Activated T-helper 1 cell treated with Interleukin-2 at 50 U/mL for 16 hours (primary cell): Measurements from ENCODE around the gene NFS1.
A peak's percentile ranks its signal among the peaks of the same experiment; 100 is the strongest.

ENCODE experiments used
- DNase-seq: peaks from one replicate; pipeline ENCODE4 v3.0.0-alpha.2; 2020; ENCODE audit warnings: low read depth

Gene NFS1

DNA sequence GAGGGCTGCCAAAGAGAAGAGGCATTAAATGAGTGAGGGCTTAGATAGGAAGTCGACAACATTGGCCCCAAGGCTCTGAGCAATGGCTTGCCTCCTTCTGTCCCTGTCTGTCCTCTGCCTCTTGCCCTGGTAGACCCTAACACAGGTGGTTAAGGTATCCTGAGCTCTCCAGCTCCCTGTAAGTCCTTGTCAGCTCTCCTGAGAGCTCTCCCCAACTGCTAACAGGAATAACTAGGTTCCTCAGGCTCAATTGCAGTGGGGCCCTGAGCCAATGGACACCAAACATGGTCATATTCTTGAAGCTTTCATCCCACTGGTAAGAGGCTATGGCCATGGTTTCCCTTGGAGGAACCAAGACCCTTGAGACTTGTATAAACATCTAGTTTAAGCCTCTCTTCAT is 29.5 kb downstream of the NFS1 start:
- DNase-seq, result no peak

DNA sequence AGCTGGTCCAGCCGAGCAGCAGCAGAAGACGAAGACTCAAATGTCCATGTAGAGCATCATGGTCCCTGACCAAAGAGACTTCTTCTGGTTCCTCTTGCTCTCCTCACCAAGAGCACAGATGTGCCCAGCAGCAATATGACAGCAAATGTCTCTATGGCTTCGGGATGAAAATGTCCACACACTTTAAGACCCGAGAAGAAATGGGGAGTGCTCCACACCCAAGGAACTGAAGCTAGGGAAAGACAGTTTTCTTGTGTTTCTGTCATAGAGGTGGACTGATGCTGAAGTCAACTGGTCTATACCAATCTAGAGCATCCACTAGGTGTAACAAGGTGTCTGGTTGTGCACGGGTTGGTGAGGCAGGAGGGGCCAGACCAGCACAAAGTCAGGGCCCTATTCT is 29.9 kb downstream of the NFS1 start:
- no peak for DNase-seq

DNA sequence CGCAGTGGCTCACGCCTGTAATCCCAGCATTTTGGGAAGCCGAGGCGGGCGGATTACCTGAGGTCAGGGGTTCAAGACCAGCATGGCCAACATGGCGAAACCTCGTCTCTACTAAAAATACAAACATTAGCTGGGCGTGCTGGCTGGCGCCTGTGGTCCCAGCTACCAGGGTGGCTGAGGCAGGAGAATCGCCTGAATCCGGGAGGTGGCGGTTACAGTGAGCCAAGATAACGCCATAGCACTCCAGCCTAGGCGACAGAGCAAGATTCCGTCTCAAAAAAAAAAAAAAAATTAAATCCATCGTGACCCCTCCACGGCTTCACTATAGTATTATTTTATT is 33.2 kb downstream of the NFS1 start:
- DNase-seq, result no peak

DNA sequence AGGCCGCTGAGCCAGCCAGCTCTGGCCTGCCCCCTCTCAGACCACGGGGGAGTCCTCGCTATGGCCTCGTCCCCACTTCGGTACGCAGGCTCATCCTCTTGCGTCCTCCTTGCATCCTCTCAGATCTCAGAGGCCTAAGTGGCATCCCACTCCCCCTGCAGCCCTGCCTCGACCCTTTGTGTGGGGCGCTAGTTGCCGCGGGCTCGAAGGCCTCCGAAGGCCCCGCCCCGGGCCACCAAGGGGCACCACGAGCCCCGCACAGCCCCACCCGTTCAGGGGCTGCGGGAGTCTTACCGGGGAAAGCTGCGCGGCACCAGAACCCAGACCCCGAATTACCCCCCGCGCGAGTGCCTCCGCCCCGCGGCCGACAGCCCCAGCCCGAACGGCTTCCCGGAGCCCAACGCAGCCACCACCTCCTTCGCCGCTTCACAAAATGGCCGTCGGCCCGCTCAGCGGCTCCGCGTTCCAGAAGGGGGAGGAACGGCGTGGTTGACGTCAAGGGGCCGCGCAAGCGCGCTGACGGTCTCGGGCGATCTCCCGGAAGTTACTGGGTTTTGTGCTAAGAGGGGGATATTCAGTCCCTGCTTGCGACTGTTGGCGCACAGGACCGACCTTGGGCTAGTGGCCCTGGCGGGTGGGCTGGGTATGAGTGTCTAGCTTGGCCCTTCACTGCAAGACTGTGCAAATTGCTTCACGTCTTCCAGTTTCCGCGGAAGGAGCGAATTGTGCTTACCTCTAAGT is 34.5 kb downstream of the NFS1 start, which contains the start of the genes CPNE1 and RBM12:
TSS of gene CPNE1 (minus strand) at position 435 of the 741 bp plus-strand sequence. CDS start 31,977 bp downstream, outside the sequence.
TSS of gene RBM12 (minus strand) at position 435 of the 741 bp plus-strand sequence. CDS start 9,578 bp downstream, outside the sequence.
- peak; percentile 90 for DNase-seq

DNA sequence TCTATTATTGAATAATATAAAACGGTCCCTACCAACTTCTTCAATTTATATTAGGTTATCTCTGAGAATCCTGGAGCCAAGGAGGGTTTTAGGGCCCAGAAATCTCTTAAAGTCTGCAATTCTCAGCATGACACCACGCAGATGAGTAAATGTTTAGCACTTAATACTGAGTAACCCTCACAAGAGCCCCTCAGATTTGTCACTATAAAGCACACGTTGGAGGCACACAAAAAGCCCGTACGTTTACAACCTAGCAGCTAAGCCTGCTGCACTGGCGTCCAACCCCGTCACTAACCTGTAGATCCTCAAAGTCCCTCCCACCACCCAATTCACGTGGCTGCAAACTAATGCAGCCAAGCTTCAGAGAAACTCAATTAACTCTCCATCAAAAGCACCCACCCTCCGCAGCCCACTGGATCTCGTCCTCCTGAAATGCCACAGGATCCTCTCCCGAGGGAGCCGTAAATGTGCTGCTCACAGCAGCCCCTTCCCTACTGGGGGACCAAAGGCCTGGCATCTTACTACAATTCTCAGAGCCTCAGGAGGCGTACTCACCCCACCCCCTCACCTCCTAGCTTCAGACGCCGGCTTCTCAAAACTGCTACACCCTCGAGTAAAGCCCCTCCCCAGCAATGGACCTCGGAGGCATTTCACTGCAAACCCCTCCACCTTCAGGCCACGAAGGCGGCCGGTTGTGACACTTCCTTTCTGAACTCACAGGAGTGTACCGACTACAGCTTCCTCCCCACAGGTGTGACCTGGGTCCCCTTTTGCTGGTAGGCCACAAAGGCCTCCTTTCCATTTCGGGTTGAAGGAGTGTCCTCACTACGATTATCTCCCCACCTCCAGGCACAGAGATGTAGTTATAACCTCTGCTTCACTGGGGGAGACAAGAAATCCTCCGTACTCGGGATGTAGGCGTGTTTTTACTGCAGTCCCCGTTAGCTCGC is 35.4 kb downstream of the NFS1 start:
- DNase-seq, result peak; percentile 46

DNA sequence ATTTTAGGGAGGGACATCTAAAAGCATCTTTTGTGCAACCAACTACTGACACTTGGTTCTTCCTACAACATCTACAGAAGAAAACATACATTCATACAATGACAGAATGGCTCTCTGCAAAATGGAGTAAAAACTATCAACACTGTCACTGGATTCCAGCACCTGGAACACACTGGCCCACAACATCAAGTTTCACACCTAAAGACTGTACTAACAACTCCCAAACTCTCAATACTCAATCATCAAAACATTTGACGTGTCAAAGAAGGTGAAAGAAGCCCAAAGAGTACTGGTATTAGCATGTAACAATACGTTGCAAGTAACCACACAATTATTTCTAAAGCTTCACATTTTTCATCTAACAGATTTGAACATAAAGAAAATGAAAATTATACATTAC is 36.6 kb downstream of the NFS1 start:
- no peak for DNase-seq

DNA sequence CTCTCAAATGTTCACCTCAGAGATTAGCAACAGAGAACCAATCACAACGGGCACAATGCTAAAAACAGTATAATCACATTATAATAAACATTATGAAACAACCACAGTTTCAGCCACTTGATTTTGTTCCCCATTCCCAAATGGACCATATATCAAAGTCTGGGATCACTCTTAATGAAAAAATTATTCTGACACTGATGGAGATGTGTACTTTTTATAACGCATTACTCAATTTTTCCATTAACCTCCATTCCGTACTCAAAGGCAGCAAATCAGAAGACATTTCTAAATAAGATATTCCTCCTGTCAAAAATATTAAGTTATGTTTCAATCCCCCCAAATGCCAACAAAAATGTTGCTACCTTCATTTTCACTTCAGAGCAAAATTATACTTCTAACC is 37.2 kb downstream of the NFS1 start:
- no peak for DNase-seq

DNA sequence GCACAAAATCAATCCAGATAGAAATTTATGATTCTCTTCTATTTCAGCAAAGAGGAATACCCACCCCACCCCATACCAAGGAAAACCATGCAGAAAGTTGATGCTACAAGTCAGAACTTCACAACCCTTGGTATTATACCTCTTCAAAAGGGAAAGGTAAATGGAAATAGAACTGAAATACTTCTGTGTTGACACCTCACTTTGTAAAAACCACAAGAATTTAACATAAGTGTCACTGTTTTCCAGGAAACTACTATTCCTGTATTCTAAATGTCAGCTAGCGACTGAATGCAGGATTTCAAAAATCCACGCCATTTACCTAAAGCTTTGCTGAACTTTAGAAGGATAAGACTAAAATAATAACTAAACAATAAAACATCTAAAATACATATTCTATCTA is 38.1 kb downstream of the NFS1 start:
- no peak for DNase-seq

DNA sequence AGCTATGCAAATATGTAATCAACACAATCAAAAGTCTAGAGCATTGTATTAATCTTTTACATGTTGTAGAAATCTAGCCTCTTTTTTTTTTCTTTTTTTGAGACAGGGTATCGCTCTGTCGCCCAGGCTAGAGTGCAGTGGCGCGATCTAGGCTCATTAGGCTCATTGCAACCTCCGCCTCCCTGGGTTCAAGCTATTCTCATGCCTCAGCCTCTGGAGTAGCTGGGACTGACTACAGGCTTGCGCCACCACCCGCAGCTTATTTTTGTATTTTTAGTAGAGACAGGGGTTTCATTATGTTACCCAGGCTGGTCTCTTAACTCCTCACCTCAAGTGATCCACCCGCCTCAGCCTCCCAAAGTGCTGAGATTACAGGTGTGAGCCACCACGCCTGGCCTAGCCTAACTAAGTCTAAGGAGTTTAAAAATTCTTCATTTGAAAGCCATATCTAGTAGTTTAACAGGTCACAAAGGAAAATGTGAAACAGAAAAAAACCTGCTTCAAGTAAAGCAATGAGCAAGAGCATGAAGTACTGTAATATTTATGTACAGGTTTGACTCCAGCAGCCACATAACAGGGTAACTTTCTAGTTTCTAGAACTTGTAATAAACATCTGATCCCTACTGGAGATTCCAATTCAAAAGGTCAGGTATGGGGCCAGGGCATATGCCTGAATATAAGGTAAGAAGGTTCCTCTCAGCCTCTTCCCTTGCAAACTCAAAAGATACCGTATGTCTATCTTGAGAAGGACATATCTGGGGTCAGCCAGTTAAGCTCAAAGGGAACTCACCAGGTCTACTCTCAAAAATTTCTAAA is 38.8 kb downstream of the NFS1 start:
- no peak for DNase-seq

DNA sequence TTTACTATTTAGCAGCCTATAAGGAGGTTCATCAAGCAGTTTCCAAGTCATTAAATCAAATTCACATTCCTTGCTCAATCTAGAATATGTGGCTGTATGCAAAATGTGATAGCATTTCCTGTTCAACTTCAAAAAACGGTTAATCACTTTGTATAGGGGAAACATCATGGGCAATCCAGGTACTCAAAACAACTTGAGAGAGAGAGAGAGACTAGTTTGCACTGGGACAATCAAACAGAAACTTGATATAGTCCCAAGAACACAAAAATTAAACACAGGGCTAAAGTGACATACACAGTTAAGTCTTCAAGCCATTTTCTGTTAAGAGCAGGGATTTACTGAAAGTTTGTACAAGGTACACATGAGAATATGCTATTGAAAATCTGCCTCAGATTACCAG is 41.9 kb downstream of the NFS1 start:
- DNase-seq, result no peak

DNA sequence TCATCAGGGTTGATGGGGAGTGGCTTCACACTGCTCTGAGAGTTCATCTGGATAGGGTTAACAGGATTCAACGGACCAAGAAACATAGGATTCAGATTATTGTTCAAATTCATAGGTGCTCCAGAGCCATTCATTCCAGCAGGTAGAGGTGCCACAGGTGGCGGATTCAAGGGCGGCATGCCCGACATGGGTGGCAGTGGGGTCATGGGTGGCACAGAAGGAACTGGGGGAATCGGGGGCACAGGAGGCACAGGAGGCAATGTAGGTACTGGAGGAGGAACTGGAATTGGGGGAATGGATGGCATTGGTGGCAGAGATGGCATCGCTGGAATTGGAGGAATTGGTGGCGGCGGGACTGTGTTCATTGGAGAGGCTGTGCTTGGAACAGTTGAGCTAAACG is 44.7 kb downstream of the NFS1 start:
- DNase-seq, result no peak

DNA sequence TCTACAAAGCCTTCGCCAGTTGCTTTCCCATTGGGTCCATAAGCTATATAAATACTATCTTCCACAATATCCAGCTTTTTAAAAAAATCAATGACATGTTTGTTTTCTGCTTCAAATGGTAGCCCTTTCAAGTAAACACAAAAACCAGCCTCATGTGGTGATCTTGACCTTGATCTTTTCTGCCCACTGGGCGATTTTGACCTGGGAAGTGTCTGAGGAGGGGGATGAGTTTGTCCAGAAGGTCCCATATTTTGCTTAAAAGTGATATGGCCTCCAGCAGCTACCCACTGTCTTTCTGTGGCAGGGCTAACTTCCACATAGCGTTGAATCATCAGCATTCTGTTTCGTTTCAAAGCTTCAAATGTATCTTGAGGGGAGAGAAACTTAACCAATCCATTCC is 45.3 kb downstream of the NFS1 start:
- no peak for DNase-seq

DNA sequence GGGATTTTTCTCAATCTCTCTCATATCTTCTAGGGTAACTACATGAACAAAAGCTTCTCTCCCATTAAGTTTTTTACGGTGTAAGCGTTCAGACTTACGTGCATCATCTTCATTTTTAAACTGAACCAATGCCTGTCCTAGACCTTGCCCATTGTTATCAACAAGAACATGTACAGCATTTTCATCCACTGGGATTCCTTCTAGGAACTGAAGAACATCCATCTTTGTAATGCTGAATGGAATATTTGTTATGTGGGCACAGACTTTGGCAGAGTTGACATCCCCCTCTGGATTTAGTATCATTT is 45.8 kb downstream of the NFS1 start:
- no peak for DNase-seq

DNA sequence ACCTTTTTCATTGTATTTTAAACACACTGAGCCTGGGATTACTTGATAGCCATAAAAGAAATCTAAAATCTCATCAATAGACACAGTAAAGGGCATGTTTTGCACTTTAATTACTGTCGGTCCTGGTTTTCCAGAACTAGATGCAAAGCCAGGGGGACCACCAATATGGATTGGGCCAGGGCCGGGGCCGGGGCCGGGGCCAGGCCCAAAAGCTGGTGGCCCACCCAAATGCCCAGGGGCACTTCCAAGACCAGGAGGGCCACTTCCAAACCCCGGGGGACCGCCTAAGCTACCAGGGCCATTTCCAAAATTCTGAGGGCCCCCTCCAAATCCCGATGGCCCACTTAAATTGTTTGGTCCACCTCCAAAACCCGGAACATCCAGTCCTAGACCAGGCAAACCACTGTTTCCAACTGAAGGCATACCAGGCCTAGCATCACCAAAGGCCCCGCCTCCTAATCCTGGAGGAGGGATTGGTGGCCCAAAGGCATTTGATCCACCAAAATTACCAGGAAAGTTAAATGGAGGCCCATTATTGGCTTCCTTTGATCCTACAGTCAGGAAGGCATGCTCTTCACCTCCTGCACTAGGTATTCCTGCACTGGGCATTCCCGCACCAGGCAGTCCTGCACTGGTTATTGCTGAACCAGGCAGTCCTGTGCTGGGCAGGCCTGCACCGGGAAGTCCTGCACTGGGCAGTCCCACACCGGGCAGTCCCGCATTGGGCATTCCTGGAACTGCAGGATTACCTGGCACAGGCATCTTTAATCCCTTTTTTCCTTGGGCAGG is 46.3 kb downstream of the NFS1 start:
- no peak for DNase-seq

DNA sequence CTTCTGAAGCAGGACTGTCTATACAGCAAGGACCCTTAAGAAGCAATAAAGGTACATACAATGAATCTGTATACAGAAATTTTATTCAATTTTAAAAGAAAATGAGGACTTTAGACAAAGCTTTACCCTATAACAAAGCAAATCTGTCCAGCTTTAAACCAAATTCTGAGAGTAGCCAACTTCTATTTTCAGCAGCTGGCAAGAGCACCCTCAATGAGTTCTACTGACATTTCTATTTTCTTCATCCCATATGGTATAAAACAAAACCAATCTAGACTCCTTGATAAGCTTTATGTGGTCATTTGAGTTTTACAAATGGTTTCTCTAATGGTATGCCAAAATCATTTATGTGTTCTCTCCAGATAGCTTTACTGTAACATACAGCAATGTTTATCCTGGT is 47.2 kb downstream of the NFS1 start:
- DNase-seq, result no peak

DNA sequence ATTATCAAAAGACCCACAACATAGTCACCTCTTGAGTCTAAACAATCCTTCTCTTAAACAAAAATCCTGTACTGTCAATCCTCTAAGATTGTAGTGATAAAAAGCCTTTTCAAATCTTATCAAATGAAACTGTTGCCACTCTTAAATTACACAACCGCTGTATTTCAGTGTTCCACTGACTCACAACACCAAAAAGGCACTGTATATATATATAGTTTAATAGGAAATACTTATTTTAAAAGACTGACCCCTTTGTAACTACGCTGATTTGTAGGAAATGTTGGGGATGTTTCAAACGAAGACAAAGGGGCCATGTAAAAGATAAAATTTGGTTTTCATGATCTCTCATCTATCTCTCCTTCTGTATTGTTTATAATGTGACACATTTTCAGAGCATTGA is 48.5 kb downstream of the NFS1 start:
- no peak for DNase-seq

DNA sequence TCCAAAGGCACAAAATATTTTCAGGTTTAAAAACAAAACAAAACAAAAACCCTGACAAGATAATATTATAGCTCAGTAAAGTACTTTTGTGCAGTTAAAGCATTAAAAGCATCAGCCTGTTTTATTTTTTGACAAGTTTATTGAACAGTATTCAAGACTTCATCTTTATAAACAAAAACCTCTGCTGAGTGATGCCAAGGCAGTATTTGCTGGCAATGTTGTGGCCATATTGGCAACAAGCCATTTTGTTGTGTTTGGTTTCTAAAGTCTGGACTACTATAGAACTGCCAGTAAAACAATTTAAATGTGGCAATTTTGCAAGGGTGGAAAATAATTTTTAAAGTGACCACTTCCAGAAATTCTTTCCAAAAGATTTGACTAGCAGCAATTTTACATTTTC is 50.3 kb downstream of the NFS1 start:
- no peak for DNase-seq

DNA sequence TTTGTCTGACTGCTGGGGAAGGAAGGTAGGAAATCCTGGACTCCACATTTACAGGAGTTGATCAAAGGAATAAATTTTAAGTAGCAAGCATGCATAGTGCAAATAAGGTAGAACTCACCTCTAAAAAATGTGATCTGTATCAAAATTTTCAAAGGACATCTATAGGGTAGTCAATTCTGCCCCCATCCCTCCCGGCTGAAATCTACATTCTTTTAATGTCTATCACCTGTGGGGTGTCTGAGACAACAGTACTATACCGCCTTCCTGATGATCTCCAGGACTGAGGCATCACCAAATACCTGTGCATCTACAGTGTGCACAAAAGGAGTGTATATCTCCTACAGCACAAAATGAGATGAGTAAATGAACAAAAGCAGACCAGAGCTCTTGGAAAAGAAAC is 54.3 kb downstream of the NFS1 start:
- DNase-seq, result no peak

DNA sequence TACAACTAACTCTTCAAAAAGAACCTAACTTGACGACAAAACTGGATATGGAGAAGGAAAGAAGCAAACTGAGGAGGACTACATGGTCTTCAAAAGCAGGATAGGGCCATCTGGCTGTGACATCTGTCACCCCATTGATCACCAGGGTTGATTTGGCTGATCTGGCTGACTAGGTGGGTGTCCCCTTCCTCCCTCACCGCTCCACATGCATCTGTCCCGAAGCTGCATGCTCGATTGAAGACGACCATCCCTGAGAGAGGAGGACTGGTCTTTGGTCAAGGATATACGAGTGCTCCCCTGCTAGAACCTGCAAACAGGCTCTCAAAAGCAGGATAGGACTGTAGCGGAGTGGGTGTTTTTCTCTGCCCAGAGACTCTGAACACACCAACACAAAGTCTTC is 56.1 kb downstream of the NFS1 start:
- no peak for DNase-seq

DNA sequence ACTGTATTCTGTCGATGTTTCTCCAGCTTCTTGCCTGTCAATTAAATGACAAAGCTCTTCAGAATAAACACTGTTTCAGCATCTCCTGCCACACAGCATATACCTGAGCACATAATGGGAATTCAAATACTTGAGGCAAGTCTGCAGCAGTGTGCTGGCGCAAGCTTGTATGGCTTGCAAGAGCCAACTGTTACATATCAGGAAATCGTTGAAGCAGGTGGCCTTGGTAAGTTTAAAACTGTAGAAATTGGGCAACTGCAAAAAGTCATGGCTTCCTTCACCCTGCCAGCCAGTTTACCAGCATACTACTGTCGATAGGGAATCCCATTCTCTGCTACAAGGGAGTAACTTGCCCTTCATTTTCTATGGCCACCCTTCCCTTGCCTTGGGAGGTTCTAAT is 57.4 kb downstream of the NFS1 start:
- DNase-seq, result no peak

DNA sequence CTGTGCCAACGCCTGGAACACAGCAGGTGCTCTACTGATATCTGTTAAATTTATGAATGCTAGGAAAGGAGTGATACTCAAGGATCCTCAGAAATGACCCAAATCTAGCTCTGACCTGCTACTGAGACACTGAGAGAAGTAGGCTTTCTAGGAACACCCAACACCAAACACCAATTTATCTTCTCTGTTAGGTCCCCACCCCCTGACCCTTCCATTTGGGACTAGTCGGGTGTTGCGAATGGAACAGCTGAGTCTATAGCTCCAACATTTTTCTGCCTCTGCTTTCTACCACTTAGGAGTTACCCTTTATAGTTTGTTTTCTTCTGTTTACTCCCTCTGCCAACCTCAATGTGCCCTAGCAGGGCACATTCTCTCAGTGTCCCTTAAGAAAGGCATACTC is 58.4 kb downstream of the NFS1 start:
- no peak for DNase-seq

DNA sequence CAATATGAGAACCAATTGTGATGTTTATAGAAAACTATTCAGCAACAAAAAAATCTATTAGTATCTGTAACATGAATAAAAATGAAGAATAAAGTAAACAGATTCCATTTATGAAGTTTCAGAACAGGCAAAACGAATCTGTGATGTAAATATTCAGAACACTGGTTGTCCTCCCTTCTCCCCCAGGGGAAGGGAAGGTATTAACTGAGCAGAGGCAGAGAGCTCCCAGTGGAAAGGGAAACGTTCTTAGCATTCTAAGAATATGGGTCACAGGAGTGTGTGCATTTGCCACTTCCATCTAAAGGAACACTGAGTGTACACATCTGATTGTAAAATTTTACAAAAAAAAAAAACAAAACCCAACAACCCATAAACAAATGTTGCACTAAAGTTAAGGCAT is 60.4 kb downstream of the NFS1 start:
- no peak for DNase-seq
